Measurements from ENCODE around the gene NPIPB13.
A peak's percentile ranks its signal among the peaks of the same experiment; 100 is the strongest.
"Not testable (repeated sequence)": the region's sequence is repeated elsewhere in the genome, so short reads cannot be mapped to it uniquely, and the experiment has no call there.

NPIPB13 gene

DNA sequence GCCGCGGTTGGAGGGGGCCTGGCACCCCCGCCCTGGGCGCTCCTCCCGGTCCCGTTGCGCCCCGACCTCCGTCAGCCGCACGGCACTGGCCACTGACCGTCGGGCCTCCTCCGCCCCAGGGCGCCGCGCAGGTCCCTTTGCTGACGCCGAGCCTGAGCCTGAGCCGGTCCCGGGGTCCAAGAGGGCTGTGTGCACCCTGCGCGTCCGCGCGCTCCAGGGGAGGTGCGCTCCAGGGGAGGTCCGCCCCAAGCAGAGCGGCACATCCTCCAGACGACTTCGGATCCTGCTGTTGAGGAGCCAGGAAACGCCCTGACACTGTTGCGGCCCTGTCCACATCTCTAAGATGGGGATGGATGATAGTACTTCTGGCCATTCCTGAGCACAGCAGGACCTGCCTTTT lies 42.0 kb downstream of the NPIPB13 start:
- POLR2A ChIA-PET; H3K36me3 ChIP-seq (ENCODE audit: control insufficient read depth in 4 of 4, insufficient read depth in 4 of 4, low read length in 3 of 4); H3K4me1 ChIP-seq (ENCODE audit: control extremely low read depth in 1 of 4, control insufficient read depth in 4 of 4, insufficient read depth in 4 of 4, low read length in 3 of 4); H3K27ac ChIP-seq (ENCODE audit: insufficient read depth in 1 of 2, low read depth in 1 of 2, low read length in 2 of 2, poor library complexity in 1 of 2, severe bottlenecking in 2 of 2); CTCF ChIA-PET; DNase-seq; H3K27me3 ChIP-seq (replicated peaks in 2 of 5; ENCODE audit: control insufficient read depth in 4 of 5, insufficient read depth in 5 of 5, low read length in 4 of 5); H3K9me3 ChIP-seq (ENCODE audit: control extremely low read depth in 1 of 5, control insufficient read depth in 4 of 5, insufficient read depth in 2 of 5, low read depth in 1 of 5, low read length in 4 of 5): not testable (repeated sequence)
- WGBS (ENCODE audit: insufficient coverage): no CpG with 5 or more reads among the region's 33 CpGs
- peak overlapping the region in 2 of 7 experiments; percentile 36 to 43 for H3K4me3 ChIP-seq (ENCODE audit: control insufficient read depth in 1 of 7, extremely low read depth in 1 of 7, insufficient read depth in 4 of 7, low read depth in 2 of 7, low read length in 6 of 7)

DNA sequence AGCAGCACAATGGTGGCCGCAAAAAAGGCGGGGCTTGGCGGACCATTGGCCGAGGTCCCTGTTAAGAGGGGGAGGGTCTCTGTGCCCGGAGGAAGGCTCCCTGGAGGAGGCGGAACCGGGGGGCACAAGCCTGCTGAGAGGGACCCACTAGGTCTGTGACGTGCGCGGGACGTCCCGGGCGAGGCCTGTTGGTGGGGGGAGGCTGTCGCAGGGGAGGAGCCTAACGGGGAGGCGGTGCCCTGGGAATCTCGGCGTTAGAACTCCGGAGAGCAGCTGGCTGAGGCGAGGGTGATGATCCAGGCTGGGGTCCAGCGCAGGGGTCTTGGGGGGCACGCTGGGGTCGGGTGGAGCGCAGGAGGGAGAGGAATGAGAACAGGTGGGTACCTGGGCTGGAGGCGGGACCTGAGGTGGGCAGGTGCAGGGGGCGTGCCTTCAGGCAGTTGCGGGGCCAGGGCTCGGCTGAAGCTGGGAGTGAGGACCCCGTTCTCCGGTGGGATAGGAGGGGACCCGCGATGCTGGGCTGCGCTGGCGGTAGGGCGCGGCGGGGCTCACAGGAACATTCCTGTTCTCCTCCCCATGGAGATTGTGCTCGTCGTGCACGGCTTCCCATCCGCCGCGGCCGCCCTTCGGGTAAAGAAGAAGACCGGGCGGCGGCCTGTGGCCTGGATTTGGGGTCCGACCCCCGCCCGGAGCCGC lies 42.6 kb downstream of the NPIPB13 start:
- H3K9me3 ChIP-seq (ENCODE audit: control extremely low read depth in 1 of 5, control insufficient read depth in 4 of 5, insufficient read depth in 2 of 5, low read depth in 1 of 5, low read length in 4 of 5); POLR2A ChIA-PET; H3K27me3 ChIP-seq (replicated peaks in 2 of 5; ENCODE audit: control insufficient read depth in 4 of 5, insufficient read depth in 5 of 5, low read length in 4 of 5); H3K36me3 ChIP-seq (ENCODE audit: control insufficient read depth in 4 of 4, insufficient read depth in 4 of 4, low read length in 3 of 4); H3K27ac ChIP-seq (ENCODE audit: insufficient read depth in 1 of 2, low read depth in 1 of 2, low read length in 2 of 2, poor library complexity in 1 of 2, severe bottlenecking in 2 of 2); CTCF ChIA-PET; H3K4me1 ChIP-seq (ENCODE audit: control extremely low read depth in 1 of 4, control insufficient read depth in 4 of 4, insufficient read depth in 4 of 4, low read length in 3 of 4); DNase-seq: not testable (repeated sequence)
- peak overlapping the region in 3 of 7 experiments; percentile 36 to 61 (median 43) for H3K4me3 ChIP-seq (ENCODE audit: control insufficient read depth in 1 of 7, extremely low read depth in 1 of 7, insufficient read depth in 4 of 7, low read depth in 2 of 7, low read length in 6 of 7)
- 0% methylated on average over 7 of the region's 52 CpGs for WGBS (ENCODE audit: insufficient coverage)

DNA sequence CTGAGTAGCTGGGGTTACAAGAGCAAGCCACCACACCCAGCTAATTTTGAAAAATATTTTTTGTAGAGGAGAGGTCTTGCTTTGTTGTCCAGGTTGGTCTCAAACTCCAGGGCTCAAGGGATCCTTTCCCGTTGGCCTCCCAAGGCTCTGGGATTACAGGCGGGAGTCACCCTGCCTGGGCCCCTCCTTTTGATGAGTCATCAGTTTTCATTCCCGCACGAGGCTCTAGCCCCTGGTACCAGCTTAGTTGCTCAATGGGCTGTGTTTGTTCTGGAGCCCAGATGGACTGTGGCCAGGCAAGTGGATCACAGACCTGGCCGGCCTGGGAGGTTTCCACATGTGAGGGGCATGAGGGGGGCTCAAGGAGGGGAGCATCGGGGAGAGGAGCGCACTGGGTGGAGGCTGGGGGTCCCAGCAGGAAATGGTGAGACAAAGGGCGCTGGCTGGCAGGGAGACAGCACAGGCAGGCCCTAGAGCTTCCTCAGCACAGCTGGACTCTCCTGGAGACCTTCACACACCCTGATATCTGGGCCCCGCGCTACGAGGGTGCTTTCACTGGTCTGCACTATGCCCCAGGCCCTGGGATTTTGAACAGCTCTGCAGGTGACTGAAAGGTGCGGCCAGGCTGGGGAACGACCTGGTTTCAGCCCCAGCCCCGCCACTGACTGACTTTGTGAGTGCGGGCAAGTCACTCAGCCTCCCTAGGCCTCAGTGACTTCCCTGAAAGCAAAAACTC lies 48.5 kb downstream of the NPIPB13 start:
- H3K36me3 ChIP-seq (ENCODE audit: control insufficient read depth in 4 of 4, insufficient read depth in 4 of 4, low read length in 3 of 4); H3K4me1 ChIP-seq (ENCODE audit: control extremely low read depth in 1 of 4, control insufficient read depth in 4 of 4, insufficient read depth in 4 of 4, low read length in 3 of 4); H3K9me3 ChIP-seq (ENCODE audit: control extremely low read depth in 1 of 5, control insufficient read depth in 4 of 5, insufficient read depth in 2 of 5, low read depth in 1 of 5, low read length in 4 of 5); H3K4me3 ChIP-seq (ENCODE audit: control insufficient read depth in 1 of 7, extremely low read depth in 1 of 7, insufficient read depth in 4 of 7, low read depth in 2 of 7, low read length in 6 of 7); DNase-seq; CTCF ChIA-PET; POLR2A ChIA-PET; H3K27me3 ChIP-seq (replicated peaks in 2 of 5; ENCODE audit: control insufficient read depth in 4 of 5, insufficient read depth in 5 of 5, low read length in 4 of 5); H3K27ac ChIP-seq (ENCODE audit: insufficient read depth in 1 of 2, low read depth in 1 of 2, low read length in 2 of 2, poor library complexity in 1 of 2, severe bottlenecking in 2 of 2): not testable (repeated sequence)
- WGBS (ENCODE audit: insufficient coverage): no CpG with 5 or more reads among the region's 15 CpGs

DNA sequence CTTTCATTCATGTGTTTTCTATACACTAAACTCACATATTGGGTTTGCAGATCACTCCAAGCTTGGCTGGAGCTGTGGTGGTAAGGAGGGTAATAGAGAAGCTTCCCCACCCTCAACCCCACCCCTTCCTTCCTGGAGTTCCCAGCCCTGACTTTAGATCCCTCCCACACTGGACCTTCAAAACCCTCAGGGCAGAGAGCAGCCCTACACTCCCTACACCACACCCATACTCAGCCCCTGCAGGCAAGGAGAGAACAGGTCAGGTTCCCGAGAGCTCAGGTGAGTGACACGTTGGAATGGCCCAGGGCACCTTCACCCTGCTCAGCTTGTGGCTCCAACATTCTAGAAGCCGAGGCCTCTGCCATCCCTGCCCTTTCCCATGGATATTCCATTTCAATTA lies 49.2 kb downstream of the NPIPB13 start, which contains the start of gene SULT1A3:
Gene SULT1A3, plus strand, starts transcription at position 207 of the 400 bp plus-strand sequence. CDS start 1,474 bp downstream, outside the sequence.
- CTCF ChIA-PET; H3K4me1 ChIP-seq (ENCODE audit: control extremely low read depth in 1 of 4, control insufficient read depth in 4 of 4, insufficient read depth in 4 of 4, low read length in 3 of 4); DNase-seq; H3K27me3 ChIP-seq (replicated peaks in 2 of 5; ENCODE audit: control insufficient read depth in 4 of 5, insufficient read depth in 5 of 5, low read length in 4 of 5); H3K36me3 ChIP-seq (ENCODE audit: control insufficient read depth in 4 of 4, insufficient read depth in 4 of 4, low read length in 3 of 4); H3K4me3 ChIP-seq (ENCODE audit: control insufficient read depth in 1 of 7, extremely low read depth in 1 of 7, insufficient read depth in 4 of 7, low read depth in 2 of 7, low read length in 6 of 7); H3K27ac ChIP-seq (ENCODE audit: insufficient read depth in 1 of 2, low read depth in 1 of 2, low read length in 2 of 2, poor library complexity in 1 of 2, severe bottlenecking in 2 of 2); H3K9me3 ChIP-seq (ENCODE audit: control extremely low read depth in 1 of 5, control insufficient read depth in 4 of 5, insufficient read depth in 2 of 5, low read depth in 1 of 5, low read length in 4 of 5); POLR2A ChIA-PET: not testable (repeated sequence)
- no CpG with 5 or more reads among the region's 3 CpGs for WGBS (ENCODE audit: insufficient coverage)
